AG08395 (cell line): ENCODE measurements around the gene BPI.
"Not testable (repeated sequence)": the region's sequence is repeated elsewhere in the genome, so short reads cannot be mapped to it uniquely, and the experiment has no call there.

Experiments
- DNase-seq: peaks from one replicate; pipeline ENCODE4 v3.0.0; 2012; ENCODE audit warnings: mixed read lengths, low spot score

Gene BPI

GRCh38 chr20:38304845-38305447, 990 bp downstream of the BPI start:
- peak; percentile 53 for DNase-seq

DNA sequence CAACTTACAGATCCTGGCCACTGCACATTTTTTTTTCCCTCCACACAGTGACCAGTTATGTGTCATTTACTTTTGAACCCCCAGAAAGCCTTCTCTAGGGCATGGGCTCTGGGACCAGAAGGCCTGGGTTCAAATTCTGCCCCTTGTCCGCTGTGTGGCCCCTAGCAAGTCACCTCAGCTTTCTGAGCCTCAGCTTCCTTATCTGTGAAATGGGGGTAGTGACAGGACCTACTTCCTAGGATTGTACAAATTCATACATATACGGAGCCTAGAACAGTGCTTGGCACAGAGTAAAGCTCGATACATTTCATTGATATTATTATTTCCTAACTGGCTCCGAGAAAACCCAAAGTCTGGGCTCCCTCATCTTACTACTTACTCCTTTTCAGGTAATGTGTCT, 1.6 kb downstream of the BPI start:
- DNase-seq: no peak

GRCh38 chr20:38306379-38306778, 2.4 kb downstream of the BPI start:
- no peak for DNase-seq

- peak; percentile 41 for DNase-seq
Measured at GRCh38 chr20:38307371-38308046, 3.6 kb downstream of the BPI start.

GRCh38 chr20:38308047-38308438, 4.1 kb downstream of the BPI start:
- DNase-seq: no peak

DNA sequence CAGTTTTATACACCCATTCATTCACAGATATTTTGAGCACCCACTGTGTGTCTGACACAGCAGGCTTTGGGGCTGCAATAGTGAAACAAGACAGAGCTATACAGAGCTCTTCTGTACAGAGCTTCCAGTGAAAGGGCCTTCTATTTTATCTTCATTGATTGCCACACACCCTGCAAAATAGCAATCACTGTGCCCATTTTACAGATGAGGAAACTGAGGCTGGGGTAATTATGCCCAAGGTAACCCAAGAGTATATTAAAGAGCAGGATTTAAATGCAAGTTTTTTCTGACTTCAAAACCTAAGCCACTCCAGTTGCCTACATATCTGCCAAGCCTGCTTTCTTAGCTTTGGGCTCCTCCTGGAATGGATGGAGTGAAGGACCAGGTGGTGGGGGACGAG, 4.5 kb downstream of the BPI start:
- DNase-seq: no peak

DNA sequence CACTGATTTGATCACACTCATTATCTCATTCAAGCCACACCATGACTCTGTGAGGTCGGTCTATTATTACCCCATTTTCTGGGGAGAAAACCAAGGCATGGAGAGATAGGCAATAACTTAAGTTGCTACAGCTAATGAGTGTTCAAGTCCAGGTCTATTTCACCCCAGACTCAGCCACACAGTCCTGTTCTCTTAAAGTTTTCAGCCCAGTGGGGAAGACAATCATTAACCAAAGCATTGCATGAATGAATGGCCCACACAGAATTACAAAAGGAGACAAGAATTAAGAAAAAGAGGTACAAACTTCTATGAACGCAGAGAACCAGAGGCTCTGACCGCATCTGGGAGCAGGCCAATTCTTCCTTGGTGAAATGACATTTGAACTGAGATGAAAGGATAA, 7.1 kb downstream of the BPI start:
- no peak for DNase-seq

GRCh38 chr20:38311491-38311890, 7.5 kb downstream of the BPI start:
- DNase-seq: no peak

GRCh38 chr20:38313676-38314075, 9.7 kb downstream of the BPI start:
- DNase-seq: no peak

DNA sequence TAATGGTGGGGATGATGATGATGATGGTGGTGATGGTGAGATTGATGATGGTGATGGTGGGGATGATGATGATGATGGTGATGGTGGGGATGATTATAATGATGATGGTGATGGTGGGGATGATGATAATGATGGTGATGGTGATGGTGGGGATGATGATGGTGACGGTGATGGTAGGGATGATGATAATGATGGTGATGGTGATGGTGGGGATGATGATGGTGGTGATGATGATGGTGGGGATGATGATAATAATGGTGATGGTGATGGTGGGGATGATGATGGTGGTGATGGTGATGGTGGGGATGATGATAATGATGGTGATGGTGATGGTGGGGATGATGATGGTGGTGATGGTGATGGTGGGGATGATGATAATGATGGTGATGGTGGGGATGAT, 10.4 kb downstream of the BPI start:
- not testable (repeated sequence) for DNase-seq

- peak; percentile 19 for DNase-seq
Measured at GRCh38 chr20:38315290-38315966, 11.5 kb downstream of the BPI start.

- no peak for DNase-seq
Measured at GRCh38 chr20:38316341-38316740, 12.4 kb downstream of the BPI start.

DNA sequence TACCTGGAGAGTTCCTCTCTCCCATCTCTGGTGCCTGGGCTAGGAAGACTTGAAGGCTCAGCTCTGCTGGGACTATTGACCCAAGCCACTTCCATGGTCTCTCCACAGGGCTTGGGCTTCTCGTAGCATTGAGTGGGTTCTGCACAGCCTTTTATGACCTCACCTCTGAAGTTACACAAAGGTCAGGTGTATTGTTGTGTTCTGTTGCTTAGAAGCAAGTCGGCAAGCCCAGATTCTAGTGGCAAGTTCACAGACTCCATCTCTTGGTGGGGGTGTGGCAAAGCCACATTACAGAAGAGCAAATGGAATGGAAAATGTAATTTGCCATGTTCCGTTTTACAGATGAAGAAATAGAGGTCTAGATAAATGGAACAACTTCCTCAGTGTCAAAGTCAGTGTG, 13.5 kb downstream of the BPI start:
- DNase-seq: no peak

GRCh38 chr20:38320221-38320620, 16.3 kb downstream of the BPI start:
- DNase-seq: no peak

DNA sequence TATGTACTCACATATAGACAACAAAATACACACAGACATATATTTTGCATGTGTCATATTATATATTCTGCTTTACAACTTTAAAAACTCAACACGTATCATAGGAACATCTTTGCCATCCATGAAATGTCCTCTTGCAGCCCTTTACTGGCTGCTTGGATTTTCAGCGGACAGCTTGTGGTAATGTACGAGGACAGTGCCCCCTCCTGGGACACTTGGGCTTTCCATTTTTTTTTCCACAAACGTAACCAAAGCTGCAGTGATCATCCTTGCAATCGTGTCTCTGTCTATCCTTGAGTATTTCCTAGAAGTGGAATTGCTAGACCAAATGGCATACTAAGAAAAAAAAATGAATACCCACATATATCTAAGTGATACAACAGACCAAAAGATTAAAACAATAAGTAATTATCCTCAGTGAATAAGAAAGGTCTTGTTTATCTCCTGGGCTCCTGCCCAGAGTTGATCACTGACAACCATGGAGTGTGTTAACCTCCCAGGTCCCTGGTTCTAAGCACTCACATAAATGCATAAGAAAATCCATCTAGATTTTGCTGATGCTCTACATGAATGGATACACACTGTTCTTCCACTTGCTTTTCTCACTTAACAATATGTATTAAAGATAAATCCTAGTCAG, 18.1 kb downstream of the BPI start:
- DNase-seq: peak; percentile 78

GRCh38 chr20:38324159-38324558, 20.2 kb downstream of the BPI start:
- DNase-seq: no peak

GRCh38 chr20:38325167-38325566, 21.2 kb downstream of the BPI start:
- no peak for DNase-seq

DNA sequence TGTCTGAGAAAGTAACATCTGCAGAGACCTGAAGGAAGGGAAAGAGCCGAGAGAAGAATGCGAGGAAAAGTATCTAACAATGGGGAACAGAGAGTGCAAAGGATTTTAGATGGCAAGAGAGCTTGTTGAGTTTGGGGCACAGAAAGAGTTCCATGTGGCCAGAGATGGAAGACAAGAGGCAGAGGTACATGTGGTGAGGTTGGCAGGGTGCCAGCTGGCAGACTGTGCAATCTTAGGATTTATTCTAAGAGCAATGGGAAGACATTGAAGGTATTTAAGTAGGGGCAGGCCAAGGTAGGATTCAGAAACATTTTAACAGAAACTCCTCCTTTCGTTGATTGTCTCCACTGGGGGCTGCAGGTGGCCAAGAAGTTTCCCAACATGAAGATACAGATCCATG, 21.9 kb downstream of the BPI start:
- DNase-seq: no peak

DNA sequence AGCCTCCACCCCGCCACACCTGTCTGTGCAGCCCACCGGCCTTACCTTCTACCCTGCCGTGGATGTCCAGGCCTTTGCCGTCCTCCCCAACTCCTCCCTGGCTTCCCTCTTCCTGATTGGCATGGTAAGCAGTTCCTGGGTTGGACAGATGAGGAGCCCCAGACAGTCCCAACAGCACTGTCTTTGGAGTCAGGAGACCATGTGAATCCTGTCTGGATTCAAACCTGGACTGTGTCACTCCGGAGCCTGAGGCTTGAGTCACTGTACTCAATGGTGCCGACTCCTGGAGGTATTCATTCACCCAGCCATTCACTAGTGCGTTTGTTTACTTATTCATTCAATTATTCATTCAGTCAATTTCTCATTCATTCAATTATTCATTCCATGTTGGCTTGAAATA, 22.4 kb downstream of the BPI start:
- no peak for DNase-seq

DNA sequence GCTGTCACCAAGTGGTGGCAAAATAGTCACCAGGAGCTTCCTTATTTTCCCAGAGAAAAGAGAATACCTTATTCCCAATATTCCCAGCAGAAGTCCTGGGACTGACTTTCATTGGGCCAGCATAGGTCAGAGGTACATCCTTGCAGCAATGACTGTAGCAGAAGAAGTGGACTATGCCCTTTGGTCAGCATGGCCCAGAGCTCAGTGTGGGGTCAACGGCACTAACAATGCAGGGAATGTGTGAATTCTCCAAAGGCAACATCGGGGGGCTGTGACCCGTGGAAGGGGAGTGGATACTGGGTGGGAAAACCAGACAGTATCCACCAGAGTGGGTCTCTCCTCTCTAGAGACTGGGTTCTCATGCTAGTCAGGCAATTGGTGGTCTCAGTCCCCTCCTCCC, 26.7 kb downstream of the BPI start:
- no peak for DNase-seq

DNA sequence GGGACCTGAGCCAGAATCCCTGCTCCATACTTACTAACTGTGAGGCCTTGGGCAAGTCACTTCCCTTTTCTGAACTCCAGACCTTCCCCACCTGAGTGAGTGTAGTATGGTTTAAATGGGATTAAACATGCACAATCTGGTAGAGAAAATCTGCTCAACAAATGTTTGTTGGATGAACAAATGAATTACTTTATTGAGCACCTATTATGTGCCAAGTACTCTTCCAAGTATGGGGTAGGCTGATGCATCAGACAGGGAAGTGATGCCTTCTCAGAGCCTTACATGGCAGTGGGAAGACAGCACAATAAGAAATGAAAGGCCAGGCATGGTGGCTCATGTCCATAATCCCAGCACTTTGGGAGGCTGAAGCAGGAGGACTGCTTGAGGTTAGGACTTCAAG, 27.3 kb downstream of the BPI start:
- DNase-seq: no peak

- no peak for DNase-seq
Measured at GRCh38 chr20:38331814-38332213, 27.9 kb downstream of the BPI start.

GRCh38 chr20:38334016-38334415, 30.1 kb downstream of the BPI start:
- no peak for DNase-seq
